ENCODE measurements around the gene CRP. TPM values are rescaled to one million over a fixed set of nuclear protein-coding genes. Genes with fewer than 3 reads are reported as not detected.

CRP gene
- total and polyA plus RNA-seq, 2 of the 4 experiments (the other 2 are of a cell fraction), result not detected

DNA sequence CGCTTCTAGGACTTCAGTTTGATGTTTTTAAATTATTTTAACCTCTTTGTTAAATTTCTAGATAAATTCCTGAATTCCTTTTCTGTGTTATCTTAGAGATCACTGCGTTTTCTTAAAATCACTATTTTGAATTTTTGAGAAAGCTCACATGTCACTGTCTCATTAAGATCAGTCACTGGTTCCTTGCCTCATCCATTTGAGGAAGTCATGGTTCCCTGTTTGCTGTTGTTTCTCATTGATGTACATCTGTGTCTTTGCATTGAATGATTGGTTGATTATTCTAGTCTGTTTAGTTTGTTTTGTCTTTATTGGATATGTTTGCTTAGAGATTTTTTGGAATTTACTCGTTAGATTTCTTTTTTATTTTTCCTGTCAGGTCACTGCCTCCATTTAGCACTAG is 50.1 kb downstream of the CRP start:
- BruUV-seq (replicated peaks), result no TSS peak
- Histone ChIP-seq H3K23ac (ENCODE audit: low read depth, low read length) (no peak overlapping the region), H3K4me1 (ENCODE audit: control insufficient read depth, insufficient read depth, low read length) (no peaks in the 10 kb centered on the region), H2AK5ac (ENCODE audit: low read depth, low read length) (no peak overlapping the region), H3K36me3 (ENCODE audit: control insufficient read depth, insufficient read depth, low read length) (no peaks in the 10 kb centered on the region), H3K9ac (ENCODE audit: low read depth, low read length) (no peak overlapping the region), H4K20me1 (ENCODE audit: insufficient read depth, low read length) (no peaks in the 10 kb centered on the region), H3K56ac (ENCODE audit: extremely low read depth, insufficient read depth, low read length) (no peak overlapping the region), H2AFZ (replicated peaks; ENCODE audit: low read length, poor library complexity) (no peak overlapping the region), H2BK15ac (ENCODE audit: low read depth, low read length) (no peak overlapping the region), H3K4ac (ENCODE audit: low read depth, low read length) (no peak overlapping the region), H3K18ac (ENCODE audit: low read depth, low read length) (no peak overlapping the region), H4K91ac (ENCODE audit: insufficient read depth, low read depth, low read length) (no peak overlapping the region), H3K4me2 (ENCODE audit: low read depth, low read length) (no peak overlapping the region), H2BK20ac (ENCODE audit: low read depth, low read length) (no peak overlapping the region), H3K9me1 (ENCODE audit: insufficient read depth, low read length) (no peaks in the 10 kb centered on the region), H2BK5ac (ENCODE audit: low read depth, low read length, poor library complexity, severe bottlenecking) (no peak overlapping the region), H4K5ac (ENCODE audit: low read depth, low read length) (no peak overlapping the region), H2AK9ac (replicated peaks; ENCODE audit: low read depth, low read length, poor library complexity) (no peak overlapping the region), H3K27me3 (ENCODE audit: control insufficient read depth, insufficient read depth, low read length) (no peaks in the 10 kb centered on the region), H3K14ac (replicated peaks; ENCODE audit: low read depth, low read length) (no peak overlapping the region), H2BK120ac (ENCODE audit: low read depth, low read length) (no peak overlapping the region), H4K8ac (ENCODE audit: low read depth in 2 of 2, low read length in 2 of 2) (no peak overlapping the region), H3K9me3 (ENCODE audit: control insufficient read depth, insufficient read depth, low read length) (no peaks in the 10 kb centered on the region; the same call in 1 of the 2 replicates), H3K79me1 (ENCODE audit: low read depth in 1 of 2, low read length in 2 of 2) (no peaks in the 10 kb centered on the region), H3K4me3 (ENCODE audit: insufficient read depth, low read depth, low read length) (no peak overlapping the region), H3K27ac (ENCODE audit: insufficient read depth, low read length) (no peak overlapping the region)
- ChIA-PET POLR2A (ENCODE audit: unreplicated experiment) (no interaction called here), CTCF (no interaction called here)
- dilution Hi-C loops (cut with HindIII; ENCODE audit: low sequenced_read_pairs, unreplicated experiment) (no loop called here), in situ Hi-C loops (cut with MboI; ENCODE audit: low sequenced_read_pairs) (no loop called here), intact Hi-C loops (cut with micrococcal nuclease) (no loop called here)
- TF ChIP-seq MAZ (IDR thresholded peaks at IDR 0.05; ENCODE audit: borderline replicate concordance, low read depth, low read length) (no peak), NFE2L2 (IDR thresholded peaks at IDR 0.05; ENCODE audit: low read depth, low read length) (no peak), POLR2A (IDR thresholded peaks at IDR 0.05; ENCODE audit: low read depth, low read length) (no peak), MAFK (IDR thresholded peaks at IDR 0.05; ENCODE audit: low read depth, low read length) (no peak), FOS (IDR thresholded peaks at IDR 0.05; ENCODE audit: low read depth, low read length) (no peak), RCOR1 (IDR thresholded peaks at IDR 0.05; ENCODE audit: insufficient replicate concordance, low read length) (no peak), SMC3 (IDR thresholded peaks at IDR 0.05; ENCODE audit: low read depth, low read length) (no peak), ELK1 (IDR thresholded peaks at IDR 0.05; ENCODE audit: borderline replicate concordance, low read depth, low read length) (no peak), CHD1 (IDR thresholded peaks at IDR 0.05; ENCODE audit: low read depth, low read length) (no peak)
- DNase-seq (no peak), ATAC-seq (ENCODE audit: low read depth) (no peak)
- WGBS, 2 experiments (ENCODE audit: extremely low coverage in 2 of 2, insufficient read length in 1 of 2), result no CpG with 5 or more reads among the region's 3 CpGs

Measured in IMR-90 (cell line).